ENCODE results near the gene RIMOC1.

Gene RIMOC1

DNA sequence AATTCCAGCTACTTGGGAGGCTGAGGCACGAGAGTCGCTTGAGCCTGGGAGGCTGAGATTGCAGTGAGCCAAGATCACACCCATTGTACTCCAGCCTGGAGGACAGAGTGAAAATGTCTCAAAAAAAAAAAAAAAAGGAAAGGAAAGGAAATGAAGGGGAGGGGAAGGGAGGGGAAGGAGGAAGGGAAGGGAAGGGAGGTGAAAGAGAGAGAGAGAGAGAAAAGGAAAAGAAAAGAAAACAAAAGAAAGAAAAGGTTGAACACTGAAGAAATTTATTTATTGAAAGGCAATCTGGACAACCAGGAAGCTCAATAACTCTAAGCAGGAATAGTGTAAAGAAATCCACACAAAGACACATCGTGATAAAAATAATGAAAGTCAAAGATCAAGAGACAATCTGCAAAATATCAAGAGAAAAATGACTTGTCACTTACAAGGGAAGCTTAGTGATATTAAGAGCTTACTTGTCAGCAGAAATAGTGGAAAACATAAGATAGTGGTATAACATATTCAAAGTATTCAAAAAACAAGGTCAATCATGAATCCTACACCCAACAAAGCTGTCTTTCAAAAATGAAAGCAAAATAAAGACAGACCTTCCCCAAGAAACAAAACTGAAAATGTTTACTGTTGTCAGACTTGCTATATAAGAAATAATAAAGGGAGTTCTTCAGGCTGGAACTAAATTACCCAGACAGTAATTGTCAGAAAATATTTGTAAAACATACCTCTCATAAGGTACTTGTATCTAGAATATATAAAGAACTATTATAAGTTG is 10.9 kb upstream of the RIMOC1 start:
- intact Hi-C loops (cut with DNase I; ENCODE audit: low total_unique reads) = no loop called here
- H3K4me1 ChIP-seq = no peaks in the 10 kb centered on the region
- no peaks in the 10 kb centered on the region for H3K36me3 ChIP-seq
- no peak overlapping the region for H3K27ac ChIP-seq
- no peak for DNase-seq
- H3K4me3 ChIP-seq = no peak overlapping the region
- peaks cover 0 to 8% of the 10 kb centered on the region in 2 donors for H3K27me3 ChIP-seq
- TF ChIP-seq, protein P1, sequence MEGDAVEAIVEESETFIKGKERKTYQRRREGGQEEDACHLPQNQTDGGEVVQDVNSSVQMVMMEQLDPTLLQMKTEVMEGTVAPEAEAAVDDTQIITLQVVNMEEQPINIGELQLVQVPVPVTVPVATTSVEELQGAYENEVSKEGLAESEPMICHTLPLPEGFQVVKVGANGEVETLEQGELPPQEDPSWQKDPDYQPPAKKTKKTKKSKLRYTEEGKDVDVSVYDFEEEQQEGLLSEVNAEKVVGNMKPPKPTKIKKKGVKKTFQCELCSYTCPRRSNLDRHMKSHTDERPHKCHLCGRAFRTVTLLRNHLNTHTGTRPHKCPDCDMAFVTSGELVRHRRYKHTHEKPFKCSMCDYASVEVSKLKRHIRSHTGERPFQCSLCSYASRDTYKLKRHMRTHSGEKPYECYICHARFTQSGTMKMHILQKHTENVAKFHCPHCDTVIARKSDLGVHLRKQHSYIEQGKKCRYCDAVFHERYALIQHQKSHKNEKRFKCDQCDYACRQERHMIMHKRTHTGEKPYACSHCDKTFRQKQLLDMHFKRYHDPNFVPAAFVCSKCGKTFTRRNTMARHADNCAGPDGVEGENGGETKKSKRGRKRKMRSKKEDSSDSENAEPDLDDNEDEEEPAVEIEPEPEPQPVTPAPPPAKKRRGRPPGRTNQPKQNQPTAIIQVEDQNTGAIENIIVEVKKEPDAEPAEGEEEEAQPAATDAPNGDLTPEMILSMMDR (IDR thresholded peaks at IDR 0.05) = no peak
- no peaks in the 10 kb centered on the region for H3K9me3 ChIP-seq

DNA sequence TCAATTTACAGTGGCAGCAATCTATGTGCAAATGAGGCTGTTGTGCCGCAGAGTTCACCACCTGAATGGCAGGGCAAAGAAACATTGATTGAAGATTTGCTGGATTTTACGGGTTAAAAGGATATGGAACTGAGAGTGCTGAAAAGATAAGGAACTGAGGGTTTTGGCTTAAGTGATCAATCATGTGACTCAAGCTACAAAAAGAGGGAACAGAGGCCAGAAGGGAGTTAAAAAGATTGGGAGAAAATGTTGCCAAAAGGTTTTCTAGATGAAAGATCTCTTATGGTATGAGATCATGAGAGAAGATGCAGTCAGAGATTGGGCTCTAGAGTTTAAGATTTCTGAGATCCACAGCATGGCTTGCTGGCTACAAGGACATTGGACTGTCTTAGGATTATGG is 7.9 kb upstream of the RIMOC1 start:
- H3K27ac ChIP-seq = no peak overlapping the region
- H3K4me3 ChIP-seq = no peak overlapping the region
- DNase-seq = no peak
- no peaks in the 10 kb centered on the region for H3K9me3 ChIP-seq
- no peaks in the 10 kb centered on the region for H3K4me1 ChIP-seq
- TF ChIP-seq, protein P1 (IDR thresholded peaks at IDR 0.05) = no peak
- intact Hi-C loops (cut with DNase I; ENCODE audit: low total_unique reads) = no loop called here
- H3K36me3 ChIP-seq = no peaks in the 10 kb centered on the region
- peaks cover 0 to 8% of the 10 kb centered on the region in 2 donors for H3K27me3 ChIP-seq

DNA sequence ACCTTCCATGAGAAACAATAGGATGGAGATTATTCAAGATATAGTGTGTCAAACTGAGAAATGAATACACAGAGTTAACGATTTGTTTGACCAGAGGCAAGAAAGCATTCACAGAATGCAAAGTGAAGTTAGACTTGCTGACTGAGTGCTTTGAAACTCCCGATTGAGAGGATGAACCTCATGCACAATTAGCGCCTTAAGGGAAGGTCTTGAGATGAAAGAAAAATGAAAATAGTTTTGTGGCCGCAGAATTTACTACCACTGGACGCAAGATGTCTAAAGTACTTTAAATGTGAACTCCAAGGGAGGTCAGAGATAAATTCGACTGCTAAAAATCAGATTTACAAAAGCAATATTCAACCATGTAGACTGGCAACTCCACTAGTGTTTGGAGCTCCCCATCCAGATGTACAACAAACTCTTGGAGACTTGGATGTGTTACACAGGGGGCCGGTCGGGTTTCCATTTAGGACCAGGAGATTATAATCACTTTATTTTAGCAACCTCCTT is 707 bp upstream of the RIMOC1 start:
- Histone ChIP-seq H3K4me1 (peaks cover 0 to 31% (median 14%) of the 10 kb centered on the region in 4 donors), H3K27ac (peak overlapping the region; percentile 88 to 94), H3K9me3 (no peaks in the 10 kb centered on the region), H3K36me3 (peaks cover 4 to 6% (median 6%) of the 10 kb centered on the region in 3 donors), H3K4me3 (peak overlapping the region; percentile 81 to 91), H3K27me3 (no peaks in the 10 kb centered on the region)
- intact Hi-C loops (cut with DNase I; ENCODE audit: low total_unique reads) = loop anchor here (10.0 kb wide), 1 partner anchor 49 kb away; no protein-coding TSS in a partner anchor
- TF ChIP-seq, protein P1 (IDR thresholded peaks at IDR 0.05) = no peak
- DNase-seq = no peak

DNA sequence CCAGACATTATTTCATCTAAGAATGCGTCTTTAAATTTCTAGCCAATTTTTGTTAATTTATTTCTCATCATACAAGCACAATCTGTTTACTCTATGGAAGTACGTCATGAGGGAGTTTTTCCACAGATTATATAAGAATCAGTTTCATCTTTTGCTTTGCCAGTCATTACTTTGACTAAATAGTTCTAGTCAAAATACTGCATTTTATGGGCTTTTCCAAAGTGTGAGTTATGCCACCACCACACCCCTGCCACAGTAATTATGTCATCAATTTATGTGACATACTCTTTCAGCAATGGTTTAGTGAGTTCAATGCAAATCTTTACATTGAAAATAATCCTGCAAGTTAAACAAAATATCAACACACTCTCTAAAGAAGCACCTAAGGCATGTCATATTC is 2.0 kb downstream of the RIMOC1 start:
- Histone ChIP-seq H3K4me1 (peaks cover 0 to 33% (median 14%) of the 10 kb centered on the region in 4 donors), H3K27me3 (no peaks in the 10 kb centered on the region), H3K9me3 (no peaks in the 10 kb centered on the region), H3K36me3 (peaks cover 30 to 31% (median 31%) of the 10 kb centered on the region in 3 donors), H3K27ac (no peak overlapping the region), H3K4me3 (no peak overlapping the region)
- no peak for DNase-seq
- TF ChIP-seq, protein P1 (IDR thresholded peaks at IDR 0.05) = no peak
- intact Hi-C loops (cut with DNase I; ENCODE audit: low total_unique reads) = loop anchor here (10.0 kb wide), 1 partner anchor 51 kb away; no protein-coding TSS in a partner anchor

DNA sequence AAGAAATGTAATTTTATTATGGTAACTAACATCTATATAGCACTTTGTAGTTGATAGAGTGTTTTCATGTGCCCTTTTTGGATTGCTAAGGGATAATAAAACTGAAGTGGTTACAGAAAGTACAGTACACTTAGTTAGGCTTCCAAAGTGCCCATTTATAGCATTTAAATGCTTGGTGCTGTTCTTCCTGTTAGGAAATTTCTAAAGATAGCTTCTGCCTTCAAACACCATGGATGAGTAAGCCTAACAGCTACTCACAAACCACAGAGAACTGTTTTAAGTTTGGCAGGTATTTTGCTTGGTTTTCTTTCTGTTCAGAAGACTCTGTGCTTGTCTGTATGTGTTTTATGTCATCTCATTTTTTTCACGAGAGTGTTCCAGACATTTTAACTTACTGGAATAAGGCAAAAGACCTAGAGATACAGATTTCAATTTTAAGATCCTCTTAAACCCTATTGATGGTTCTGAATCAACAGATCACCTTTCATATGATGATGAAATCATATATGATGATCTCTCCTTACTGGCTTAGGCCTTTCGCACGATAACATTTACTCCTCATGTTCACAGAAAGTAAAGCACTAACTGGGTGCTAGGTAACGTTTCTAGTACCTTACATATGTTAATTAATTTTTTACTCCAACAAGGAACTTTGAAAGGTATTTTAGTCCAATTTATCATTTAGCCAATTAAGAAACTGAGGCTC is 4.4 kb downstream of the RIMOC1 start:
- Histone ChIP-seq H3K27ac (no peak overlapping the region), H3K27me3 (no peaks in the 10 kb centered on the region), H3K4me1 (peaks cover 0 to 30% (median 11%) of the 10 kb centered on the region in 4 donors), H3K36me3 (peaks cover 52 to 55% (median 53%) of the 10 kb centered on the region in 3 donors), H3K4me3 (no peak overlapping the region), H3K9me3 (no peaks in the 10 kb centered on the region)
- TF ChIP-seq, protein P1 (IDR thresholded peaks at IDR 0.05) = no peak
- intact Hi-C loops (cut with DNase I; ENCODE audit: low total_unique reads) = loop anchor here (10.0 kb wide), 1 partner anchor 54 kb away; no protein-coding TSS in a partner anchor
- DNase-seq = no peak
